Adrenal gland (tissue), 12 donors: ENCODE data around the gene CTTN. TPM values are rescaled to one million over a fixed set of nuclear protein-coding genes. Genes with fewer than 3 reads are reported as not detected.

Source experiments
- DNase-seq, 7 donors: peaks; one replicate each; pipeline ENCODE4 v3.0.0-alpha.2; 2019 to 2020
- H3K27ac ChIP-seq, 5 donors: fragments of 200-600 bp; sonication (generic) in 4 of 5; 1 replicate in 3 of 5; 2 replicates in 2 of 5; pipeline versions ENCODE4 v1.5.1 to v1.8.0; 2016 to 2020; ENCODE audit warnings: mild to moderate bottlenecking in 1 of 5
- H3K27me3 ChIP-seq: fragments of 200-600 bp; 2 replicates; pipeline ENCODE4 v1.8.0; 2021
- H3K36me3 ChIP-seq, 2 donors: fragments of 200-600 bp; replicated peaks in 1 of 2; 1 replicate in 1 of 2; 2 replicates in 1 of 2; pipeline versions ENCODE4 v1.5.1 to v1.8.0; 2018 to 2022
- H3K4me1 ChIP-seq, 2 donors: fragments of 200-600 bp; replicated peaks in 1 of 2; 1 replicate in 1 of 2; 2 replicates in 1 of 2; pipeline versions ENCODE4 v1.5.1 to v1.8.0; 2018 to 2021
- H3K4me3 ChIP-seq, 4 donors: fragments of 200-600 bp; sonication (generic) in 3 of 4; one replicate each; pipeline ENCODE4 v1.5.1; 2016 to 2018
- H3K9me3 ChIP-seq, 3 donors: fragments of 200-600 bp; sonication (generic) in 1 of 3; replicated peaks in 1 of 3; 1 replicate in 2 of 3; 2 replicates in 1 of 3; pipeline versions ENCODE4 v1.5.1 to v1.8.0; 2016 to 2021
- CTCF ChIP-seq, 6 experiments: fragments of 450-650 bp in 4 of 6; fragments of 200-600 bp in 2 of 6; sonication (generic) in 1 of 6; IDR thresholded peaks; 1 replicate in 5 of 6; 2 replicates in 1 of 6; pipeline versions ENCODE4 v1.5.1 to v1.8.0; 2016 to 2021; ENCODE audit warnings: antibody characterized with exemption in 6 of 6, mild to moderate bottlenecking in 2 of 6, moderate library complexity in 1 of 6
- POLR2A ChIP-seq, 2 donors: fragments of 450-650 bp; IDR thresholded peaks; one replicate each; pipeline ENCODE4 v1.6.1; 2017; ENCODE audit warnings: antibody characterized with exemption in 2 of 2, mild to moderate bottlenecking in 2 of 2, moderate library complexity in 1 of 2
- WGBS, 4 donors: extraction: QIAGEN DNeasy Blood & Tissue Kit in 2 of 4; methylation state at CpG; one replicate each; pipeline versions ENCODE4 v1.1.5 to v1.1.7; 2013 to 2017; 5-methylcytosine and 5-hydroxymethylcytosine counted together
- intact Hi-C, 2 donors: fragments of 100-400 bp; cut with DNase I; formaldehyde crosslinking; loops; one replicate each; pipeline versions ENCODE4 v1.14.1 to v1.15.0; 2022 to 2023
- polyA plus RNA-seq, 3 donors: library from polyadenylated mRNA; stranded (reverse); fragments of 200-250 nt in 2 of 3; fragments of 350-450 nt in 1 of 3; fragmentation: Illumina TruSeq in 1 of 3; extraction: RNeasy Lipid Tissue Mini Kit (QIAGEN cat#74804) in 1 of 3; gene quantifications; one replicate each; pipeline ENCODE4 v1.2.3, GENCODE V29; 2013 to 2014
- total RNA-seq, 9 donors: library from RNA; depleted of rRNA in 4 of 9; stranded (reverse); fragments of >200 nt in 4 of 9; fragments of 120-200 nt in 1 of 9; fragmentation: NEBNext Ultra II Directional in 1 of 9; extraction: Animal tissue kit (Norgen Biotek cat#: 25700) in 1 of 9; gene quantifications; one replicate each; pipeline versions ENCODE4 v1.1.0 to v1.2.4, GENCODE V29; 2013 to 2023
- donor health status: healthy with polysubstance abuse.
- donor health status: Bipolar disorder and iron deficiency.
- donor health status: DM: yes; HTN: yes; CAD: no.
- donor health status: DM: no; HTN: no; CAD: no.
- donor health status: DM: no; HTN: no; CAD: no.
- donor health status: DM: yes; HTN: yes; CAD: no.

Gene CTTN
- total and polyA plus RNA-seq, 12 donors, result 157 to 419 (median 266) TPM

DNA sequence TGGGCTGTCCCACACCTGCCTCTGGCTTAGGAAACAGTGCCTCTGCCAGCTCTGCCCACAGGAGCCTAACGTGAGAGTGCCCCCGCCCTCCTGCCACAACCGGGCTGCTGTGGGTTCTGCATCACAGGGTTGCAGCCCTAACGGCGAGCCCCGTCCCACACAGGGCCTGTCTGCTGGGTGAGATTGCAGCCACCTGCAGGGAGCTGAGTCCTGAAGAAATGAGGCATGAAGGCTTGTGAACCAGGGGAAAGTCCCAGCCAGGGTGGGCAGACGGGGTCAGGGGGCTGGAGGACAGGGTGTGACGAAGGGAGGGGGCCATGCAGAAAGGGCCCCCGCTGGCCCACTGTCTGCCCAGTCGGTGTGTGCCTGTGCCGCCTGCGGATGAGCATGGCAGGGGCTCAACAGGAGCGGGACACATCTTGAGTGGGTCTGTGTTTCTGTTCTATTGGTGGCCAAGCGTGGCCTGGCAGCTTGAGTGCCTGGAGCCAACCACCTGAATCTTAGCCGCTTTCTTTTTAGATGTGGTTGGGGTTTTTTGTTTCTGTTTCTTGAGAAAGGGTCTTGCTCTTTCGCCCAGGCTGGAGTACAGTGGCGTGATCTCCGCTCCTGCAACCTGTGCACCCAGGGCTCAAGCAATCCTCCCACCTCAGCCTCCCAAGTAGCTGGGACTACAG lies 38.9 kb downstream of the CTTN start:
- 88 to 96% (median 93%) methylated on average over 12 to 18 of the region's 18 CpGs for WGBS, 4 donors
- TF ChIP-seq POLR2A (IDR thresholded peaks at IDR 0.05), result no peak
- TF ChIP-seq CTCF (IDR thresholded peaks at IDR 0.05), result no peak
- Histone ChIP-seq H3K27ac (no peak overlapping the region), H3K36me3 (peaks cover 0 to 50% of the 10 kb centered on the region in 2 donors), H3K4me3 (no peak overlapping the region), H3K27me3 (no peaks in the 10 kb centered on the region), H3K9me3 (no peaks in the 10 kb centered on the region), H3K4me1 (no peaks in the 10 kb centered on the region)
- no peak for DNase-seq
- intact Hi-C loops, result no loop called here

GRCh38 chr11:70440206-70440605 lies 41.9 kb downstream of the CTTN start:
- DNase-seq, result no peak
- Histone ChIP-seq H3K36me3 (peaks cover 0 to 21% of the 10 kb centered on the region in 2 donors), H3K9me3 (no peaks in the 10 kb centered on the region), H3K27ac (no peak overlapping the region), H3K4me1 (no peaks in the 10 kb centered on the region), H3K27me3 (no peaks in the 10 kb centered on the region), H3K4me3 (no peak overlapping the region)
- TF ChIP-seq POLR2A (IDR thresholded peaks at IDR 0.05), result no peak
- TF ChIP-seq CTCF (IDR thresholded peaks at IDR 0.05), result no peak
- 89 to 95% (median 90%) methylated on average over 6 of the region's 6 CpGs for WGBS, 4 donors
- intact Hi-C loops, result no loop called here

DNA sequence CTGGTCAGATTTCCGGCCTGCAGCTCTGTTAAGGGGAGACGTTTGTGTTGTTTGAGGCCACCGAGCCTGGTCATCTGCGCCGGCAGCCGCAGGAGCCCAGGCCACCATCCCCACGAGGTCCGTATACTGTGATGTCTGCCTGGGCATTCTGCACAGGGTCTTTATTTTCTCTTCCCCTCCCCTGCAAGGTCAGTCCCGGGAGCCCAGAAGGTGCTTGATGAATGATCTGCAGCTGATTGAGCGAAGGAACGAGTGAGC lies 45.4 kb downstream of the CTTN start:
- intact Hi-C loops, result no loop called here
- TF ChIP-seq POLR2A (IDR thresholded peaks at IDR 0.05), result no peak
- no peak for TF ChIP-seq CTCF (IDR thresholded peaks at IDR 0.05)
- Histone ChIP-seq H3K9me3 (peaks cover 0 to 1% (median 0%) of the 10 kb centered on the region in 3 donors), H3K36me3 (no peaks in the 10 kb centered on the region), H3K4me3 (no peak overlapping the region), H3K27ac (no peak overlapping the region), H3K4me1 (no peaks in the 10 kb centered on the region), H3K27me3 (no peaks in the 10 kb centered on the region)
- 71 to 75% (median 74%) methylated on average over 3 to 11 of the region's 11 CpGs for WGBS, 4 donors
- no peak for DNase-seq

DNA sequence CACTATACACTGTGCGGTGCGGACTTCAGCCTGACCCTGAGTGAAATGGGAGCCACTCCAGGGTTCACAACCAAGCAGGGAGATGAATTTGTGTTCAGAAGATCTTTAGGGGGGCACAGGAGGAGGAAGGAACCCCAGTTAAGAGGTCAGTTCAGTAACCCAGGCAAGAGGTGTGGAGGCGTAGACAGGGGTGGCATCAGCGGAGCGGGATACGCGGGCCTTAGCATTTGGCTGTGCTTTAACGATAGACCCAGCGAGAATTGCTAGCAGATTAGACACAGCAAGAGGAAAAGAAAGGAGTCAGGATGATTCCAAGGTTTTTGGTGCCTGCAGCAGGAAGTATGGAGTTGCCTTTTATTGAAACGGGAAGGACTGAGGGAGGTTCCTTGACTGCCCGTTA lies 46.8 kb downstream of the CTTN start:
- WGBS, 4 donors, result 86 to 91% (median 88%) methylated on average over 11 of the region's 11 CpGs
- Histone ChIP-seq H3K4me3 (no peak overlapping the region), H3K9me3 (peaks cover 0 to 10% (median 0%) of the 10 kb centered on the region in 3 donors), H3K27me3 (no peaks in the 10 kb centered on the region), H3K27ac (no peak overlapping the region), H3K4me1 (no peaks in the 10 kb centered on the region), H3K36me3 (no peaks in the 10 kb centered on the region)
- TF ChIP-seq POLR2A (IDR thresholded peaks at IDR 0.05) (no peak), CTCF (IDR thresholded peaks at IDR 0.05) (no peak)
- intact Hi-C loops, result no loop called here
- DNase-seq, result no peak
